Fibroblast of the aortic adventitia (primary cell): ENCODE data around the gene TAF7. TPM values are rescaled to one million over a fixed set of nuclear protein-coding genes. Genes with fewer than 3 reads are reported as not detected.

ENCODE experiments used
- DNase-seq: peaks from one replicate; pipeline ENCODE4 v3.0.0-alpha.2; 2010; ENCODE audit warnings: low read depth
- H3K4me3 ChIP-seq: 2 replicates; pipeline ENCODE4 v1.5.1; 2011; ENCODE audit warnings: low read depth, mild to moderate bottlenecking, control low read depth, low read length, moderate library complexity
- total RNA-seq: library from RNA; depleted of rRNA; stranded (reverse); fragments of >200 nt; gene quantifications from 2 replicates; pipeline ENCODE4 v1.2.3, GENCODE V29; 2012; ENCODE audit warnings: low replicate concordance
- TF ChIP-seq, protein P1 (sequence below): IDR thresholded peaks from 2 replicates; pipeline ENCODE4 v1.5.1; 2011; ENCODE audit warnings: mild to moderate bottlenecking, low read length, control low read depth, inconsistent platforms; ENCODE audit not compliant: insufficient read depth

Gene TAF7
- total RNA-seq: 62.1 and 66.0 TPM in 2 replicates

GRCh38 chr5:141320225-141321169 lies at the start of gene TAF7:
TSS of gene TAF7 (minus strand) at chr5:141320784. CDS start at chr5:141320044, 740 bp downstream.
- DNase-seq: peak; percentile 95
- H3K4me3 ChIP-seq: peak within 1 kb of the TSS; percentile 85
- TF ChIP-seq, protein P1, sequence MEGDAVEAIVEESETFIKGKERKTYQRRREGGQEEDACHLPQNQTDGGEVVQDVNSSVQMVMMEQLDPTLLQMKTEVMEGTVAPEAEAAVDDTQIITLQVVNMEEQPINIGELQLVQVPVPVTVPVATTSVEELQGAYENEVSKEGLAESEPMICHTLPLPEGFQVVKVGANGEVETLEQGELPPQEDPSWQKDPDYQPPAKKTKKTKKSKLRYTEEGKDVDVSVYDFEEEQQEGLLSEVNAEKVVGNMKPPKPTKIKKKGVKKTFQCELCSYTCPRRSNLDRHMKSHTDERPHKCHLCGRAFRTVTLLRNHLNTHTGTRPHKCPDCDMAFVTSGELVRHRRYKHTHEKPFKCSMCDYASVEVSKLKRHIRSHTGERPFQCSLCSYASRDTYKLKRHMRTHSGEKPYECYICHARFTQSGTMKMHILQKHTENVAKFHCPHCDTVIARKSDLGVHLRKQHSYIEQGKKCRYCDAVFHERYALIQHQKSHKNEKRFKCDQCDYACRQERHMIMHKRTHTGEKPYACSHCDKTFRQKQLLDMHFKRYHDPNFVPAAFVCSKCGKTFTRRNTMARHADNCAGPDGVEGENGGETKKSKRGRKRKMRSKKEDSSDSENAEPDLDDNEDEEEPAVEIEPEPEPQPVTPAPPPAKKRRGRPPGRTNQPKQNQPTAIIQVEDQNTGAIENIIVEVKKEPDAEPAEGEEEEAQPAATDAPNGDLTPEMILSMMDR: peak; percentile 94

- TF ChIP-seq, protein P1: no peak
- H3K4me3 ChIP-seq: no peak overlapping the region
- DNase-seq: no peak
These were observed 45.7 kb upstream of the TAF7 start for GRCh38 chr5:141366016-141366896.

DNA sequence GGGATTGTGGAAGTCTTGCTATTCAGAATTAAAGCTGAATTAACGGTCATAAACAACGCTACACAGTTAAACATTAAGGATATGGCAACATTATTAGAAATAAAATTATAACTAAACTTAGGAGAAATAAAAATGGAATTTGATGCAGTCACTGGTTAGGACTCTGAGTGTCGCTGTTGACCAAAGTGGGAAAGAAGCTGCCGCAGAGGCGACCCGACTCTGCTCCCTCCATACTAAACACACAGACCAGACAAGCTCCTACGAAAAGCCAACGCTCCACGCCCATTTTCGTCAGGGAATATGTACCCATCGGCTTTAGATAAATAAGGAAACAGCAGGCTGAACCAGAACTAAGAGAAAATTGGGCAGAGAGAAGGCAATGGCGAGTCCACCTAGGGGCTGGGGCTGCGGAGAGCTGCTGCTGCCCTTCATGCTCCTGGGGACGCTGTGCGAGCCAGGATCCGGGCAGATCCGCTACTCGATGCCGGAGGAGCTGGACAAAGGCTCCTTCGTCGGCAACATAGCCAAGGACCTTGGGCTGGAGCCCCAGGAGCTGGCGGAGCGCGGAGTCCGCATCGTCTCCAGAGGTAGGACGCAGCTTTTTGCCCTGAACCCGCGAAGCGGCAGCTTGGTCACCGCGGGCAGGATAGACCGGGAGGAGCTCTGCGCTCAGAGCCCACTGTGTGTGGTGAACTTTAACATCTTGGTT lies 43.5 kb upstream of the TAF7 start, which contains the start of gene PCDHGA5:
Gene PCDHGA5 (plus strand): TSS at position 211 of the 709 bp plus-strand sequence. CDS start 169 bp downstream, at position 380.
- peak; percentile 49 for DNase-seq
- H3K4me3 ChIP-seq: peak within 1 kb of the TSS; percentile 47
- TF ChIP-seq, protein P1: no peak

- DNase-seq: no peak
- no peak overlapping the region for H3K4me3 ChIP-seq
- TF ChIP-seq, protein P1: no peak
These were observed 42.1 kb upstream of the TAF7 start for GRCh38 chr5:141362719-141363118.

GRCh38 chr5:141360685-141361084 lies 40.1 kb upstream of the TAF7 start:
- DNase-seq: no peak
- TF ChIP-seq, protein P1: no peak
- no peak overlapping the region for H3K4me3 ChIP-seq
